HL-60/S4 treated with phorbol 12-myristate 13-acetate at 8.2 ng/mL for 4 days and 3 days (cell line): Measurements from ENCODE around the gene COL25A1.
"Not testable (repeated sequence)": the region's sequence is repeated elsewhere in the genome, so short reads cannot be mapped to it uniquely, and the experiment has no call there.

ENCODE experiments used
- in situ Hi-C: fragments of 300-500 bp; cut with MboI; formaldehyde crosslinking; loops from 2 replicates; pipeline ENCODE4 v1.15.0; 2022; ENCODE audit warnings: low sequenced_read_pairs

The COL25A1 gene

GRCh38 chr4:109016200-109016599 lies 286.3 kb downstream of the COL25A1 start:
- in situ Hi-C loops = no loop called here

GRCh38 chr4:109015413-109015810 lies 287.0 kb downstream of the COL25A1 start:
- in situ Hi-C loops = no loop called here

- in situ Hi-C loops = no loop called here
Measured at GRCh38 chr4:109014593-109015412, 287.7 kb downstream of the COL25A1 start.

GRCh38 chr4:109012286-109012880 lies 290.1 kb downstream of the COL25A1 start:
- in situ Hi-C loops = no loop called here

- in situ Hi-C loops = no loop called here
Measured at GRCh38 chr4:109011241-109012026, 291.0 kb downstream of the COL25A1 start.

- in situ Hi-C loops = no loop called here
Measured at GRCh38 chr4:109010521-109010920, 291.9 kb downstream of the COL25A1 start.

GRCh38 chr4:109009909-109010308 lies 292.5 kb downstream of the COL25A1 start:
- in situ Hi-C loops = no loop called here

- in situ Hi-C loops = no loop called here
Measured at GRCh38 chr4:109007976-109008375, 294.5 kb downstream of the COL25A1 start.

GRCh38 chr4:109005523-109005922 lies 296.9 kb downstream of the COL25A1 start:
- in situ Hi-C loops = no loop called here

- in situ Hi-C loops = no loop called here
Measured at GRCh38 chr4:109004418-109004817, 298.0 kb downstream of the COL25A1 start.

- in situ Hi-C loops = no loop called here
Measured at GRCh38 chr4:109003964-109004363, 298.5 kb downstream of the COL25A1 start.

- in situ Hi-C loops = no loop called here
Measured at GRCh38 chr4:108991551-108992328, 310.7 kb downstream of the COL25A1 start.

- in situ Hi-C loops = no loop called here
Measured at GRCh38 chr4:108988464-108989195, 313.8 kb downstream of the COL25A1 start.

- in situ Hi-C loops = not testable (repeated sequence)
Measured at GRCh38 chr4:108984495-108984894, 318.0 kb downstream of the COL25A1 start.

GRCh38 chr4:108982402-108983185 lies 319.9 kb downstream of the COL25A1 start:
- in situ Hi-C loops = no loop called here

GRCh38 chr4:108980455-108981239 lies 321.8 kb downstream of the COL25A1 start:
- in situ Hi-C loops = no loop called here

GRCh38 chr4:108979759-108980158 lies 322.7 kb downstream of the COL25A1 start:
- in situ Hi-C loops = no loop called here

GRCh38 chr4:108978066-108978465 lies 324.4 kb downstream of the COL25A1 start:
- in situ Hi-C loops = no loop called here
